Stomach (tissue), 9 donors: ENCODE measurements around the gene ARF6. TPM values are rescaled to one million over a fixed set of nuclear protein-coding genes. Genes with fewer than 3 reads are reported as not detected.

Experiments used
- DNase-seq, 2 donors: peaks; one replicate each; pipeline versions ENCODE4 v3.0.0 to v3.0.0-alpha.2; 2013 to 2019
- H3K27ac ChIP-seq, 5 donors: fragments of 200-600 bp in 4 of 5; sonication (generic) in 4 of 5; one replicate each; pipeline ENCODE4 v1.5.1; 2013 to 2019; ENCODE audit warnings: mild to moderate bottlenecking in 1 of 5, moderate library complexity in 1 of 5
- H3K27me3 ChIP-seq, 3 donors: fragments of 200-600 bp; sonication (generic); one replicate each; pipeline ENCODE4 v1.5.1; 2017 to 2019; ENCODE audit warnings: mixed run types in 1 of 3
- H3K36me3 ChIP-seq, 4 donors: fragments of 200-600 bp; sonication (generic); 1 replicate in 3 of 4; 2 replicates in 1 of 4; pipeline ENCODE4 v1.5.1; 2016 to 2019
- H3K4me1 ChIP-seq, 4 donors: fragments of 200-600 bp; sonication (generic); one replicate each; pipeline ENCODE4 v1.5.1; 2016 to 2019
- H3K4me3 ChIP-seq, 4 donors: fragments of 200-600 bp; sonication (generic) in 3 of 4; one replicate each; pipeline ENCODE4 v1.5.1; 2016 to 2019; ENCODE audit warnings: mild to moderate bottlenecking in 1 of 4
- H3K9me3 ChIP-seq, 4 donors: fragments of 200-600 bp; sonication (generic); one replicate each; pipeline ENCODE4 v1.5.1; 2016 to 2019
- CTCF ChIP-seq, 7 experiments: fragments of 450-650 bp in 4 of 7; fragments of 200-600 bp in 3 of 7; sonication (generic) in 3 of 7; IDR thresholded peaks; one replicate each; pipeline ENCODE4 v1.5.1; 2016 to 2019; ENCODE audit warnings: antibody characterized with exemption in 7 of 7, control low read depth in 2 of 7, mild to moderate bottlenecking in 1 of 7
- EP300 ChIP-seq: sonication (generic); formaldehyde crosslinking; IDR thresholded peaks from one replicate; pipeline ENCODE4 v1.6.1; 2017; ENCODE audit warnings: antibody characterized with exemption
- POLR2A ChIP-seq, 4 donors: fragments of 450-650 bp; IDR thresholded peaks; one replicate each; pipeline ENCODE4 v1.6.1; 2016; ENCODE audit warnings: antibody characterized with exemption in 4 of 4, control low read depth in 2 of 4, mild to moderate bottlenecking in 1 of 4, moderate library complexity in 1 of 4
- POLR2AphosphoS5 ChIP-seq, 3 donors: sonication (generic); formaldehyde crosslinking; IDR thresholded peaks; one replicate each; pipeline ENCODE4 v1.6.1; 2016; ENCODE audit warnings: antibody characterized with exemption in 3 of 3
- WGBS, 5 donors: extraction: QIAGEN DNeasy Blood & Tissue Kit in 3 of 5; methylation state at CpG; one replicate each; pipeline versions ENCODE4 v1.1.5 to v1.1.7; 2013 to 2018; 5-methylcytosine and 5-hydroxymethylcytosine counted together
- intact Hi-C: fragments of 100-400 bp; cut with DNase I; formaldehyde crosslinking; loops from one replicate; pipeline ENCODE4 v1.15.1; 2023; ENCODE audit warnings: low total_unique reads
- polyA plus RNA-seq, 3 donors: library from polyadenylated mRNA; stranded (reverse); fragments of 200-250 nt; gene quantifications; one replicate each; pipeline ENCODE4 v1.2.3, GENCODE V29; 2013
- total RNA-seq, 5 donors: library from RNA; depleted of rRNA; stranded (reverse); fragments of >200 nt; gene quantifications; one replicate each; pipeline versions ENCODE4 v1.1.0 to v1.2.3, GENCODE V29; 2014 to 2016
- donor health status: healthy with polysubstance abuse.
- donor health status: Bipolar disorder and iron deficiency.
- donor health status: healthy.

ARF6 gene
- total and polyA plus RNA-seq, 8 donors, result 19.8 to 104 (median 48.4) TPM

GRCh38 chr14:49852301-49853157, 40.4 kb upstream of the ARF6 start, which contains the start of gene NEMF:
TSS of gene NEMF (minus strand) at chr14:49852788. CDS start at chr14:49852753, 35 bp downstream.
- Histone ChIP-seq H3K36me3 (peaks cover 0 to 34% (median 27%) of the 10 kb centered on the region in 4 donors), H3K27me3 (no peaks in the 10 kb centered on the region), H3K4me3 (peak within 1 kb of the TSS; percentile 58 to 83 (median 70)), H3K27ac (peak within 1 kb of the TSS; percentile 90 to 93 (median 91)), H3K9me3 (no peaks in the 10 kb centered on the region), H3K4me1 (peaks cover 11 to 45% (median 35%) of the 10 kb centered on the region in 4 donors)
- intact Hi-C loops, result loop anchor here (10.0 kb wide), 1 partner anchor 252 kb away; no protein-coding TSS in a partner anchor
- peak in 5 of 7 experiments; percentile 28 to 85 (median 72) for TF ChIP-seq CTCF (IDR thresholded peaks at IDR 0.05)
- TF ChIP-seq POLR2A (IDR thresholded peaks at IDR 0.05), result peak in 2 of 4 donors; percentile 41 to 64
- peak; percentile 18 to 93 (median 92) for TF ChIP-seq POLR2AphosphoS5 (IDR thresholded peaks at IDR 0.05)
- TF ChIP-seq EP300, result no peak
- WGBS, 5 donors, result 0 to 1% (median 0%) methylated on average over 34 to 49 of the region's 49 CpGs
- peak; percentile 89 to 96 for DNase-seq

DNA sequence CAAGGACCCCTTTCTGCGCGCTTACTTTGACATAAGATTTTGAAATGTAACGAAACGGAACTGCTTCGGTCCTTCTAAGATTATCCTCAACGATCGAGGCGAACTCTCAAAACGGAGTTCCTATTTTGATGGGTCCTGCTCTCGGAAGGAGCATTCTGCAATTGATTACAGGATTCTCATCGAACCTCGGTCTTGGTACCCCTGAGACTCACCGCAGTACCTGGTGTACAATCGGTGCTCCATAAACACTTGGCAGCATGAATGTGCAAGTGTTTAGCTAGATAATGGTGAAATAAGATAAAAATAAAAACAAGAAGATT, 39.8 kb upstream of the ARF6 start:
- no peak for DNase-seq
- intact Hi-C loops, result loop anchor here (10.0 kb wide), 1 partner anchor 252 kb away; no protein-coding TSS in a partner anchor
- H3K36me3 ChIP-seq, result peaks cover 0 to 28% (median 21%) of the 10 kb centered on the region in 4 donors
- no peaks in the 10 kb centered on the region for H3K27me3 ChIP-seq
- peaks cover 11 to 45% (median 35%) of the 10 kb centered on the region in 4 donors for H3K4me1 ChIP-seq
- peak overlapping the region; percentile 90 to 93 (median 91) for H3K27ac ChIP-seq
- TF ChIP-seq CTCF (IDR thresholded peaks at IDR 0.05) (no peak), POLR2A (IDR thresholded peaks at IDR 0.05) (no peak), POLR2AphosphoS5 (IDR thresholded peaks at IDR 0.05) (no peak), EP300 (no peak)
- no peaks in the 10 kb centered on the region for H3K9me3 ChIP-seq
- peak overlapping the region; percentile 58 to 83 (median 70) for H3K4me3 ChIP-seq
- 0 to 3% (median 2%) methylated on average over 14 of the region's 14 CpGs for whole genome bisulfite sequencing, 5 donors

- Histone ChIP-seq H3K27me3 (no peaks in the 10 kb centered on the region), H3K27ac (peak overlapping the region in 3 of 5 donors; percentile 90 to 91 (median 91)), H3K9me3 (no peaks in the 10 kb centered on the region), H3K4me1 (peaks cover 11 to 44% (median 35%) of the 10 kb centered on the region in 4 donors), H3K36me3 (peaks cover 0 to 23% (median 17%) of the 10 kb centered on the region in 4 donors), H3K4me3 (peak overlapping the region; percentile 58 to 83 (median 70))
- DNase-seq, result peak; percentile 78 to 93
- no peak for TF ChIP-seq EP300
- peak in 5 of 7 experiments; percentile 52 to 84 (median 64) for TF ChIP-seq CTCF (IDR thresholded peaks at IDR 0.05)
- TF ChIP-seq POLR2AphosphoS5 (IDR thresholded peaks at IDR 0.05), result peak in 2 of 3 donors; percentile 46 to 64
- no peak for TF ChIP-seq POLR2A (IDR thresholded peaks at IDR 0.05)
- WGBS, 5 donors, result 11 to 21% (median 15%) methylated on average over 17 to 27 of the region's 27 CpGs
- intact Hi-C loops, result loop anchor here (10.0 kb wide), 1 partner anchor 251 kb away; no protein-coding TSS in a partner anchor
Observed at GRCh38 chr14:49853572-49854375, 39.1 kb upstream of the ARF6 start.
